ENCODE data around the gene CCDC188. TPM values are rescaled to one million over a fixed set of nuclear protein-coding genes. Genes with fewer than 3 reads are reported as not detected.
A peak's percentile ranks its signal among the peaks of the same experiment; 100 is the strongest.

CCDC188 gene
- polyA plus RNA-seq, 1 donor: 1.0 TPM

GRCh38 chr22:20117633-20118299 lies 33.1 kb downstream of the CCDC188 start:
- no peak for DNase-seq

- peak; percentile 98 for DNase-seq
Measured at GRCh38 chr22:20116951-20117632, 33.8 kb downstream of the CCDC188 start, which contains the start of gene TRMT2A. Gene TRMT2A (minus strand): TSS chr22:20117226. CDS start chr22:20116906, 320 bp downstream.

GRCh38 chr22:20116376-20116950 lies 34.4 kb downstream of the CCDC188 start:
- no peak for DNase-seq

- DNase-seq: no peak
Measured at GRCh38 chr22:20115691-20116375, 35.0 kb downstream of the CCDC188 start, which contains the start of gene RANBP1. Gene RANBP1 (plus strand): TSS chr22:20116104. CDS start chr22:20116185, 81 bp downstream.

DNA sequence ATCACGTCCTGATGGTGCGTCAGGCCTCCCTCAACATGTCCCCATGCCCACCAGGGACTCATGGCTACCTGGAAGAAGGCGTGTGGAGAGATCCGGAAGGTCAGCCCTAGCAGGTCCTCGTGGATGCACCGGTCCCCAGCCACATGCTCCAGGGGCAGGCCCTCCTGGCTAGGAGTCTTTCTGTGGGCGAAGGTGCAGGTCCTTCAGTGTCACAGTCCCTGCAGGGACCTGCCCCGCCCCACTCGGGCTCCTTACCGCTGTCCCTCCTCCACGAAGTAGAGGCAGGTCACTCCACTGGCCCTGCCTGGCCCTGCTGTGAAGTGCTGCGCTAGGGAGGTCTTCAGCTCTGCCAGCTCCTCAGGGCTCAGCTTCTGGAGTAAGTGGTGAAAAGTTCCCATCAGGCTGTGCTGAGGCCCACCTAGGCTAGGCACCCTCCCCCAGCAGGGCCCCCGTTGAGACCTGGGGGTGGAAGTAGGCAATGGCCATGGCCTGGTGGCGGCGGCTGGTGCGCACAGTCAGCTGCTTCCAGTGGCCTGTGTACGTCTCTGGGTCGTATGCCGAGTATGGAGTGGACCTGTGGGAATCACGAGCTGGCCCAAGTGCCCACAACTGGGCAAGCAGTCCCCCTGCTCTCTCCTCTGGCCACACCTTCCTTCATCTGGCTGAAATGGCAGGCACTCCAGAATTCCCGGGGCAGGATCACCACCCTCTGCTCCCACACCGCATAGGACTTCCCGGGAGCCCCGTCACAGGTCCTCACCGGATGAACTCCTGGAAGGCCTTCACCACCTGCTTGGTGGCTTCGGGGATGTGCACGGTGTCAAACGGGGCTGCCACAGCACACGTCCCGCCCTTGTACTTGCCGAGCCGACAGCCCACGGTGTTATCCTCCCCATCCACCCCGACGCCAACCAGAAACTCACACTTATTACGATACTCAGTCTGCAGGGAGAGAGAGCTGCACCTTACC lies 36.1 kb downstream of the CCDC188 start:
- DNase-seq: no peak

GRCh38 chr22:20113551-20114310 lies 37.1 kb downstream of the CCDC188 start:
- DNase-seq: no peak

DNA sequence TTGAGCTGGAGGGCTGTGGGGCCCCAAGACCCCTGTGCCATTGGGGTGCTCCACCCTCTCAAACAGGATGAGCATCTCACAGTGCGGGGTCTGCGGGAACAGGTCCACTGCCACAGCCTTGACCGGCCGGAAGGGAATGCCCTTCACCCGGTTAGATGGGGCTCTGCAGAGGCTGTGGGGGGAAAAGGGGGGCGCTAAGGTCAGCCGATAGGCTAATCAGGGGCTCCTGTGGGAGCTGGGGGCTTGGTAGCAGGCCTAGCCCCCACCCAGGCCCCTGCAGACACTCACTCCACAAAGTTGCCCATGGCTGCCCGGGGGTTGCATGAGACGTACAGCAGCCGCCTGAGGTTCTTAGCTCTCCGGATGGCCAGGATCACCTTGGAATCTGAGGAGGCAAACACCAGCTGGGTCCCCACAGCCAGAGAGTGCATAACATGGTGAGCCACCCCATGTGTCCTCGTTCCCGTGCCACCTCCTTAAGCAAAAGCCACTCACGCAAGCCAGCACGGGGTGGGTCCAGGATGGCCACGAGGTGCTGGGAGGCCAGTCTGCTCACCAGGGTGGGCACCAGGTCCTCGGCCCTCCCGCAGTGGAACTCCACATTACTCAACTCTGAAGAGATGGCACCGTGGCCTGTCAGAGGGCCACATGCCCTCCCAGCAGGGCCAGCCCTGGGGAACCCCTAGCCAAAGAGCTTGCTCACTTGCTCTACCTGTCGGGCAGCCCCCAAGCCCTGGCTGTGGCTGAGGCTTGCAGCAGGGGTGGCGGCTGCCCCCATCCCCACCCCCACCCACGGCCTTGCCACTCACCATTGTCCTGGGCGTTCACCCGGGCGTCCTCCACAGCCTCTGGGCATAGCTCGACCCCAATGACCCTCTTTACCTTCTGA lies 38.0 kb downstream of the CCDC188 start:
- no peak for DNase-seq

DNA sequence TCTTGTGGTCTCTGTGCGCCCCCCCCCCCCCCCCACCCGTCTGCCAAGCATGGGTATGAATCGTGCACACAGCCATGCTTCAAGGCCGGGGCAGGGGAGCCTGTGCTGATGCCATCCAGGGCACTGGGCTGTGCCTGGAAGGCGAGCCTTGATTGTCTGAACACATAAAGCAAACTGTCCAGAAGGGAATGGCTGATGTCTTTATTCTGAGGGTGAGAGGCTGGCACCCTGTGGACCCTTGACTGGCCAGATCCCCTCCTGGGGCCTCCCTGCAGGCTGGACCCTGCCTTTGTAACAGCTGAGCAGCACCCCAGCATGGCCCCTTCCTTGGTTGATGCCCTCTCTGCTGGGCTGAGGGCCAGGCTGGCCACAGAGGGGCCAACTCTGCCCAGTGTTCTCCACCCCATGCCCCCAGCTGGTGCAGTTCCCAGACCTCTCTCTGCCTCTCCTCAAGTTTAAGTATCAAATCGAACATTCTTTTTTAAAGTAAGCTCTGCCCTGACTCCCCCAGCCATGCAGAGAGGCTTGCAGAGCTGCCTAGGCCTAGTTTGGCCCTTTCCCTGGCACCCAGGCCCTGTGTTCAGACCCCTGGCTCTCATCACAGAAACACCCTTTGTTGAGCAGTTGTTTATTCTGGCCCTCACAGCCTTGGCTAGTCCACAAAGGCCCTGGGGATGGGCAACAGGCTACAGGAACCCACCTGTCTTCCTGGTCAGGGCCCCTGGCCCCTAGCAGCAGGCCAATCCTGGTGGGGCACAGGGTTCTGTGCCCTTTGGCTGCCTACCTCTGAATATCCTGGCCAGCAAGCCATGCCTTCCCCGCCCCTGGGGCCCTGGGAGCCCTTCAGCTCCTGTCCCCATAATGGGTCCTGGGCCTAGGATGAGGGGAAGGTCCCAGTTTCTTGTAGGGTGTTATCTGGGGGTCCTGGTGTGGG lies 38.9 kb downstream of the CCDC188 start:
- DNase-seq: no peak

DNA sequence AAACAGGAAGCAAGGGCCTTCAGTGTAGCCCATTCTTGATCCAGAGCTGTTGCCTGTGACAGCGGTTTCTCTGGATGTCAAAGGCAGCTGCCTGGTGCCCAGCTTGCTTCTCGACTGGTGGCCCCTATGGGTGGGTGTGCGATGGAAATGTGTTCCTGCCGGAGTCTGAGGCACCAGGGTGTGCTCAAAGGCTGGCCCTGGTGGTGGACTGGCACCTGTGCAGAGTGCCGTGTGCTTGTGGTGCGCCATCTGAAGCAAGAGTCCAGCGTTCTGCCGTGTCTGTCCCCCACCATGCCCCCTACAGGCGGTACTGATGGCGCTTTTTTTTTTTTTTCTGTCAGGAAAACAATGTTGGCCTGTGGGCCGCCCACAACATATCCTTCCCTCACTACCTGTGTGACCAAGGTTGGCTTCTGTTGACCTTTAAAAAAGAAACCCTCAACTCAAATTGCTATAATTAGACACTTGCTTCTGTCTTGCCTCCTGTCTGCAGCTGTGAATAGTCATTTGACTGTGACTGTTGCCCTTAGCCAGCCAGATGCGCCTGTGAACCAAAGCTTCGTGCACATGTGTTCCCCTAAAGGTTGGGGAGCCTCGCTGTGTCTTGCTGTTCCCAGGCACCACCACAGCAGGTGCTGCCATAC lies 39.7 kb downstream of the CCDC188 start:
- DNase-seq: no peak

DNA sequence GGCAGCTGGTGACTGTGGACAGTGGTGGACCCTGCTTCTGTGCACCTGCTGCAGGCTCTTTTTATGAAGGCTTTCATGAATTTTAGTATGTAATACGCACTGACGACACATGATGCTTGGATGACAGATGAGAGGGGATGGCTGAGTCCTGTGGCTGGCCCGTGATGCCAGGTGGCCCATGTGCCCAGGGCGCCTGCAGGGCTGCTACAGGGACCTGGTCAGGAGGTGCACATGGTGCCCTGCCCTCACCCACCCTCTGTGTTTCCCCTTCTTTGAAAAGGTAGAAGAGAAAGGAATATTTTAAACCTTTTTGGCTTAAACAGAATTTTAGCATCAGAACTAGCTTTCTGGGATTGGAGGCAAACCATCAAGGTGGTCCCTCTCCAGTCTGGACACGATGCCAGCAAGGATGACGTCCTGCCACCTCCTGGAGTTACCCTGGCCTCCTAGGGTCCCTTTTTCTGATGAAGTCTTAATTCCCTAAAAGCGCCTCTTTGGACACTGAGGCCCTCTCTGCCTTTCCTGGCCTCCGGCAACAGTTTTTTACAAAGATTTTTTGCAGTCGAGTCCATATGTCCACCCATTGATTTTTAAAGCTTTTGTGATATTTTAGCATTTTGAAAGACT lies 40.4 kb downstream of the CCDC188 start:
- no peak for DNase-seq

DNA sequence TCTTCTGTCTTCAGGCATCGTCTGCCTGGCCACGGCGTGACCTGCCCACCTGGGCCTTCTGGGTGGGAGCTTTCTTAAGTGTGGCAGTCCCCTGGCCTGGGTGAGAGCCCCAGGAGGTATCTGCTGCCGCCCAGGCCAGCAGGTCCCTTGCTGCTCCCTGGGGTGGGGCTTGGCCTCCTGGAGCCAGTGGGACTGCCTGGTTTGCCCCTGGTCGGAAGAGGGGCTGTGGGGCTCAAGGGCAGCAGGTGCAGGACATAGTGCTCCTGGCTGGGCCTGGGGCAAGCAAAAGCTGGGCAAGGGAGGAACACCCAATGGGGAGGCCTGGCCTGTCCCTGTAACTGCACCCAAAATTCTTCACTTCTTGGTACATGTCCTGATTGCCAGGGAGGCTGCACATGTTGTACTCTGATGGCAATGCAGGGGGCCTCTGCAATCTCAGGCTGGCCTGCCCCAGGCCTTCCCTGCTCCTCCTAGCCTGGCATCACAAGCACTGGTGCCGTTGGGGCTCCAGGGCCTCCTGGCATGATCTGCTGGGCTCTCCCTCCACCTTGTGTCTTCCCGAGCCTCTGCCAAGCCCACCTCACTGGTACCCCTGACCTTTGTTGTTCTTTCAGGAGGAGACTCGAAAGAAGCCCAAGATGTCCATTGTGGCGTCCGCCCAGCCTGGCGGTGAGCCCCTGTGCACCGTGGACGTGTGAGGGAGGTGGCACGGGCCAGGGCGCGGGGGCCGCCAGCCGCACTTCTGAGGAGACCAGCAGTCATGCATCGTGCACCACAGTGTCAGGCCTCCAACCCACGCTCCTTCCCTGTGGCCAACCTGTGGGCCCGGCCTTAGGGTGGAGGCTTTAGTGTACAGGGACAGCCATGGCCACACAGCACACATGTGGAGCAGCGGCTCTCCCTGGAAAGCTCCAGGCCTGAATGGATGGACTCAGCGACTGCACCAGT lies 41.2 kb downstream of the CCDC188 start:
- DNase-seq: no peak

- DNase-seq: no peak
Measured at GRCh38 chr22:20108757-20109230, 42.1 kb downstream of the CCDC188 start.

DNA sequence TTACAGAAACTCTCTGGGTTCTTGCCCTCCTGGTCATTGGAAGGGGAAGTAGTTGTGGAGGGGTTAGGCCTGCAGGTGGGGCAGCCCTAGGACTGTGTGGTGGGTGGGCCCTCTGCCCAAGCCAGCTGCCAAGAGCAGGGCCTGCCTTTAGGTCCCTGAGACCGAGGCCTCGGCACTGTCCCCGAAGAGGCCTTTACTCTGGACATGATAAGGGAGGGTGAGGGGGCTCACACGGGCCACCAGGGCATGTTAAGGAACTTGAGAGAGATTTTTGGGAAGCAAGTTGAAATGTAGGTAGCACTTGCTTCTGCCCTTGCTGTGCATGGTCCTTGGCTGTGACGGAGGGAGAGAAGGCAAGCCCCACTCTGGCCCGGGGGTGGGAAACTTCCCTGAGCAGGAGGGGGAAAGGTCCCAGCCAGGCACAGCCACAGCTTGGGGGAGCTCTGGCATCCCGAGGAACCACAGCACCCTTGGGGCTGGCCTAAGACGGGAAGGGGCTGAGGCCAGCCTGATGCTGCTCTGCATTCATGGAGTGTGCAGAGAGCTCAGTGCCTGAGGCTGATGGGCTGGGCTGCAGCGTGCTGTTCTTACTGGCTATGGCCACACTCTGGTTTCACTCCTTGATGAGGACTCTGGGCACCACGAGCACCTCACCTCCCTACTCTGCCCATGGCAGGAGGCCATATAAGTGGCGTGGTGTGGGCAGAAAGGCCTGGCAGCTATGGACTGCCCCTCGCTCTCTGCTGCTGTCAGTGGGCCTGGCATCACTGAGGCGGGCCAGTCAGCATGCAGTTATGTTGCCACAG lies 42.7 kb downstream of the CCDC188 start:
- no peak for DNase-seq

GRCh38 chr22:20107471-20107901 lies 43.4 kb downstream of the CCDC188 start:
- no peak for DNase-seq

- no peak for DNase-seq
Measured at GRCh38 chr22:20106849-20107237, 44.0 kb downstream of the CCDC188 start.
